Measurements from ENCODE around the gene GRIA1. TPM values are rescaled to one million over a fixed set of nuclear protein-coding genes. Genes with fewer than 3 reads are reported as not detected.
"Not testable (repeated sequence)": the region's sequence is repeated elsewhere in the genome, so short reads cannot be mapped to it uniquely, and the experiment has no call there.

The GRIA1 gene
- total RNA-seq, 4 donors from 2014 or later = 0.63 to 1.2 (median 0.93) TPM

- no peaks in the 10 kb centered on the region for H3K4me1 ChIP-seq
- no peaks in the 10 kb centered on the region for H3K27me3 ChIP-seq
- no peak overlapping the region for H3K4me3 ChIP-seq
- H3K27ac ChIP-seq (replicated peaks in 1 of 4) = no peak overlapping the region
- H3K9me3 ChIP-seq = no peaks in the 10 kb centered on the region
- intact Hi-C loops (cut with DNase I) = no loop called here
- H3K36me3 ChIP-seq = no peaks in the 10 kb centered on the region
- WGBS = 81% methylated on average over 4 of the region's 4 CpGs
- TF ChIP-seq POLR2A (IDR thresholded peaks at IDR 0.05; ENCODE audit: low read depth) = no peak
- TF ChIP-seq EP300 (IDR thresholded peaks at IDR 0.05) = no peak
- TF ChIP-seq, protein P1, sequence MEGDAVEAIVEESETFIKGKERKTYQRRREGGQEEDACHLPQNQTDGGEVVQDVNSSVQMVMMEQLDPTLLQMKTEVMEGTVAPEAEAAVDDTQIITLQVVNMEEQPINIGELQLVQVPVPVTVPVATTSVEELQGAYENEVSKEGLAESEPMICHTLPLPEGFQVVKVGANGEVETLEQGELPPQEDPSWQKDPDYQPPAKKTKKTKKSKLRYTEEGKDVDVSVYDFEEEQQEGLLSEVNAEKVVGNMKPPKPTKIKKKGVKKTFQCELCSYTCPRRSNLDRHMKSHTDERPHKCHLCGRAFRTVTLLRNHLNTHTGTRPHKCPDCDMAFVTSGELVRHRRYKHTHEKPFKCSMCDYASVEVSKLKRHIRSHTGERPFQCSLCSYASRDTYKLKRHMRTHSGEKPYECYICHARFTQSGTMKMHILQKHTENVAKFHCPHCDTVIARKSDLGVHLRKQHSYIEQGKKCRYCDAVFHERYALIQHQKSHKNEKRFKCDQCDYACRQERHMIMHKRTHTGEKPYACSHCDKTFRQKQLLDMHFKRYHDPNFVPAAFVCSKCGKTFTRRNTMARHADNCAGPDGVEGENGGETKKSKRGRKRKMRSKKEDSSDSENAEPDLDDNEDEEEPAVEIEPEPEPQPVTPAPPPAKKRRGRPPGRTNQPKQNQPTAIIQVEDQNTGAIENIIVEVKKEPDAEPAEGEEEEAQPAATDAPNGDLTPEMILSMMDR (IDR thresholded peaks at IDR 0.05) = no peak
- no peak for TF ChIP-seq POLR2AphosphoS5 (IDR thresholded peaks at IDR 0.05)
- peak; percentile 39 for DNase-seq (ENCODE audit: extremely low spot score)
Observed at GRCh38 chr5:153835891-153836515, 345.5 kb downstream of the GRIA1 start.

GRCh38 chr5:153849303-153850113 lies 359.0 kb downstream of the GRIA1 start:
- H3K4me3 ChIP-seq; H3K9me3 ChIP-seq; H3K4me1 ChIP-seq; H3K36me3 ChIP-seq; H3K27ac ChIP-seq (replicated peaks in 1 of 4); H3K27me3 ChIP-seq; intact Hi-C loops (cut with DNase I): not testable (repeated sequence)
- WGBS = 87% methylated on average over 6 of the region's 6 CpGs
- peak; percentile 10 for DNase-seq (ENCODE audit: extremely low spot score)

DNA sequence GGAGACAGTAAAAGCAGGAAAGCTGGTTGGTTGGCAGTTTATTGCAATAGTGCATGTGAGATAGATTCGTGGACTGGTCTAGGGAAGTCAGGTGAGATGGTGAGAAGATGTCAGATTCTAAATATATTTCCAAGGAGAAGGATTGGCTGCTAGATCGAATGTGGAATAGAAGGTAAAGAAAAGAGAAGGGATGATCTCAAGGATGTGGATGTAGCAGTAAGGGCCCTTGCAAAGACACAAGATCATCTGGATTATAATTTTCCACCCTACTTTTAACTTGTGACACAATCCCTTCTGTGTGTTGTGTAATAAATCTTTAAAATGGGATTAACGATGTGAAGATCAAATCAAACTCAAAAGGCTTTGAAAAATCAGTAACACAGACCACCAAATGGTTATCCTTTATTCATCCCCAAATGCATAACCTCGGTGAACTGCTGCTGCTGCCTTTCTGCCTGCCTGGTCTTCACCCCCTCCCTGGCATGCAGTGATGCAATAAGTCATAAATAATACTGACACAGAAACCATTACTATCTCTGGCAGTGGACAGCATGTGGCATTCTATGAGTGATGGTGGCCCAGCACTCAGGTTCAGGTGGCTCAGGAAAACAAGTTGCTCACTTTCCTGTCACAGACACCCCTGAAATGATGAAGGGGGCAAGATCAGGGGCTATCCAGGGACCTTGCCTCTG lies 369.9 kb downstream of the GRIA1 start:
- H3K36me3 ChIP-seq = no peaks in the 10 kb centered on the region
- intact Hi-C loops (cut with DNase I) = no loop called here
- TF ChIP-seq EP300 (IDR thresholded peaks at IDR 0.05) (no peak), POLR2A (IDR thresholded peaks at IDR 0.05; ENCODE audit: low read depth) (no peak), POLR2AphosphoS5 (IDR thresholded peaks at IDR 0.05) (no peak)
- TF ChIP-seq, protein P1 (IDR thresholded peaks at IDR 0.05) = no peak
- DNase-seq (ENCODE audit: extremely low spot score) = no peak
- H3K27ac ChIP-seq (replicated peaks in 1 of 4) = no peak overlapping the region
- H3K4me3 ChIP-seq = no peak overlapping the region
- no peaks in the 10 kb centered on the region for H3K27me3 ChIP-seq
- H3K9me3 ChIP-seq = peaks cover 0 to 9% (median 3%) of the 10 kb centered on the region in 4 donors
- 72% methylated on average over 4 of the region's 4 CpGs for WGBS
- no peaks in the 10 kb centered on the region for H3K4me1 ChIP-seq

DNA sequence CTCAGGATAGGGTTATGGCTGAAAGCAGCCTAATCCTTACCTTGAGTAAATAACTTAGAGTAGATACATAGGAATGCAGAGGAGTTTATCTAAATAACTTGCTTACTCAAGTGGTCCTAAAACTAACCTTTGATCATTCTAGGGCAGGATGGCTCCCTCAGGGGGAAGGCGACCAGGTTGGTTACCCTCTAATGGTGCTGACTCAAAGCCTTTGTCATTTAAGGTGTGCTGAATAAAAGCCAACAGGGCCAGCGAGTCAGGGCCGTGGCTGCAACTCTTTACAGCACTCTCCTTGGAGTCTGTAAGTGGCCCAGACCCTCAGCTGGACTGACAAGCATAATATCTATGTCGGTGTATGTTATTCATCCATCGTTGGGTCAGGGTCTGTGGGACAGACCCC lies 372.4 kb downstream of the GRIA1 start:
- H3K4me1 ChIP-seq; H3K9me3 ChIP-seq; intact Hi-C loops (cut with DNase I); H3K36me3 ChIP-seq; H3K27me3 ChIP-seq; H3K4me3 ChIP-seq; H3K27ac ChIP-seq (replicated peaks in 1 of 4): not testable (repeated sequence)
- WGBS = 81% methylated on average over 5 of the region's 5 CpGs
- peak; percentile 64 for DNase-seq (ENCODE audit: extremely low spot score)

Small RNA genes within 50 kb of the gene (small RNA-seq; reads per million reads assigned to genes)
- gene RN7SL177P = 0 reads per million in 3 donors
